Measurements from ENCODE around the gene KLHL28. TPM values are rescaled to one million over a fixed set of nuclear protein-coding genes. Genes with fewer than 3 reads are reported as not detected.

The KLHL28 gene
- total RNA-seq (2022; extraction: Qiagen RNA extraction): 5.5 to 7.3 TPM (median 6.2 TPM) in 5 replicates

GRCh38 chr14:44961554-44962333 is at the start of gene KLHL28, which contains the start of gene TOGARAM1:
TSS of gene KLHL28 (minus strand) at chr14:44961947. CDS start at chr14:44945928, 16,019 bp downstream.
TSS of gene TOGARAM1 (plus strand) at chr14:44962190. CDS start at chr14:44962422, 232 bp downstream.

Other genes with a start within 250 kb of the KLHL28 start
- 7.4 to 10.2 TPM (median 8.0 TPM) in 5 replicates for gene TOGARAM1, start 243 bp upstream of the KLHL28 start, total RNA-seq (2022; extraction: Qiagen RNA extraction)
- gene PRPF39, start 122.2 kb upstream of the KLHL28 start, total RNA-seq (2022; extraction: Qiagen RNA extraction): 18.9 to 23.3 TPM (median 20.6 TPM) in 5 replicates
- 111 to 149 TPM (median 113 TPM) in 5 replicates for gene FKBP3, start 172.5 kb upstream of the KLHL28 start, total RNA-seq (2022; extraction: Qiagen RNA extraction)
- gene FANCM, start 174.0 kb upstream of the KLHL28 start, total RNA-seq (2022; extraction: Qiagen RNA extraction): 5.5 to 6.4 TPM (median 5.5 TPM) in 5 replicates